ENCODE results near the gene OR6C3. TPM values are rescaled to one million over a fixed set of nuclear protein-coding genes. Genes with fewer than 3 reads are reported as not detected.

OR6C3 gene
- total RNA-seq, 2 donors from 2014 or later: not detected

GRCh38 chr12:55372521-55372920 is 42.0 kb downstream of the OR6C3 start:
- Mint-ChIP-seq H3K4me3 (no peak overlapping the region), H3K27ac (no peak overlapping the region), H3K9me3 (no peaks in the 10 kb centered on the region)

More at GRCh38 chr12:55372521-55372920, 42.0 kb downstream of the OR6C3 start:
- Histone ChIP-seq H3K9ac (ENCODE audit: extremely low read depth, low read length, poor library complexity, severe bottlenecking) (no peak overlapping the region), H3K27me3 (ENCODE audit: control insufficient read depth, insufficient read depth, low read length, poor library complexity, severe bottlenecking) (no peaks in the 10 kb centered on the region), H3K9me3 (ENCODE audit: control insufficient read depth, low read length) (no peaks in the 10 kb centered on the region), H3K27ac (ENCODE audit: low read depth, low read length) (no peak overlapping the region), H3K4me3 (ENCODE audit: low read length) (no peak overlapping the region), H3K36me3 (ENCODE audit: control insufficient read depth, insufficient read depth, low read length) (no peaks in the 10 kb centered on the region), H3K4me1 (ENCODE audit: control insufficient read depth, insufficient read depth, low read length) (no peaks in the 10 kb centered on the region)
- no peak for TF ChIP-seq CTCF (conservative IDR thresholded peaks at IDR 0.05)
- Mint-ChIP-seq H3K4me1 (no peaks in the 10 kb centered on the region), H3K27me3 (ENCODE audit: insufficient read depth) (peaks cover 3% of the 10 kb centered on the region), H3K36me3 (ENCODE audit: low read depth) (no peaks in the 10 kb centered on the region)
- 95 to 100% methylated on average over 2 to 3 of the region's 4 CpGs for WGBS, 2 experiments (ENCODE audit: insufficient coverage in 1 of 2, insufficient read length in 1 of 2)
- no peak for DNase-seq

Other genes starting within 250 kb of the OR6C3 start
- gene OR9K2, start 204.3 kb upstream of the OR6C3 start, total RNA-seq: not detected
- gene OR10A7, start 109.7 kb upstream of the OR6C3 start, total RNA-seq: not detected
- not detected for gene OR6C74, start 86.1 kb upstream of the OR6C3 start, total RNA-seq
- not detected for gene OR6C6, start 34.2 kb upstream of the OR6C3 start, total RNA-seq
- gene OR6C1, start 16.4 kb upstream of the OR6C3 start, total RNA-seq: not detected
- not detected for gene OR6C75, start 32.2 kb downstream of the OR6C3 start, total RNA-seq
- not detected for gene OR6C65, start 69.8 kb downstream of the OR6C3 start, total RNA-seq
- gene OR6C76, start 95.5 kb downstream of the OR6C3 start, total RNA-seq: not detected
- gene OR6C2, start 113.3 kb downstream of the OR6C3 start, total RNA-seq: not detected
- not detected for gene OR6C70, start 139.4 kb downstream of the OR6C3 start, total RNA-seq
- not detected for gene OR6C68, start 161.6 kb downstream of the OR6C3 start, total RNA-seq
- gene OR6C4, start 218.9 kb downstream of the OR6C3 start, total RNA-seq: not detected
- not detected for gene OR2AP1, start 241.7 kb downstream of the OR6C3 start, total RNA-seq